PFSK-1 (cell line): ENCODE measurements around the gene CD96.

Experiments
- FOXP2 ChIP-seq: optimal IDR thresholded peaks from 2 replicates; pipeline ENCODE3; 2011; ENCODE audit warnings: borderline replicate concordance, control low read depth, inconsistent platforms; ENCODE audit not compliant: insufficient read depth; ENCODE audit errors: extremely low read length, extremely low read depth
- POLR2AphosphoS5 ChIP-seq: IDR thresholded peaks from 2 replicates; pipeline ENCODE4 v1.6.1; 2012; ENCODE audit warnings: low read depth, mild to moderate bottlenecking, control low read depth, low read length, moderate library complexity
- SIN3A ChIP-seq: IDR thresholded peaks from 2 replicates; pipeline ENCODE4 v1.6.1; 2012; ENCODE audit warnings: mild to moderate bottlenecking, low read length, moderate library complexity, borderline replicate concordance; ENCODE audit not compliant: insufficient read depth

DNA sequence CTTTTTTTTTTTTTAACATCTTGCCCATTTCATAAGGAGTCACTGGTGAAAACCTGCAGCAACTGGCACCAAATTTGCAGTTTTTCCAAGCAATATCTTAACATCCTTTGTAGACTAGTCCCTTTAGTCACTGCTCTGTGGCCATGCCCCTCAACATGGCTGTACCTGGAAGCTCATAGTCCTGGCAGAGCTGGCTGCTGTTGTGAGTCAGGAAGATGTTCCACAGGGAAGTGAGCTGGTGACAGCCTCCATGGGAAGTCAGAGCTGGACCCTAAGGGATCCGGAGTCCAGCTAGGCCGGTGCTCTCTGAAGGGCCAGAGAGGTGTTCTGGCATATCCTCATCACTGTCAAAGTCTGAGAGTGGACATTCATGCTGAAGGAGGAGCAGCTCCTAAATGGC lies 152.5 kb downstream of the CD96 start:
- TF ChIP-seq POLR2AphosphoS5 (no peak), SIN3A (no peak), FOXP2 (no peak)
